ENCODE data around the gene TSHZ1. TPM values are rescaled to one million over a fixed set of nuclear protein-coding genes. Genes with fewer than 3 reads are reported as not detected.
A peak's percentile ranks its signal among the peaks of the same experiment; 100 is the strongest.

TSHZ1 gene
- total and polyA plus RNA-seq, 4 experiments from 2014 or later: 0.84 to 32.0 (median 18.3) TPM

GRCh38 chr18:75208836-75209128, 1.8 kb upstream of the TSHZ1 start:
- peak overlapping the region; percentile 91 to 96 for H3K4me3 ChIP-seq (ENCODE audit: low read length in 2 of 2)
- peak overlapping the region in 6 of 8 donors; percentile 31 to 98 (median 94) for H3K4me3 Mint-ChIP-seq
- CTCF ChIA-PET (ENCODE audit: partially characterized antibody): no interaction called here
- H3K27ac Mint-ChIP-seq: peak overlapping the region in 1 of 7 donors; percentile 99
- H3K27me3 Mint-ChIP-seq: peaks cover 0 to 2% of the 10 kb centered on the region in 2 donors
- peaks cover 61% of the 10 kb centered on the region for H3K4me1 ChIP-seq (ENCODE audit: insufficient read depth, low read length)
- H3K27me3 ChIP-seq (ENCODE audit: insufficient read depth, low read length): no peaks in the 10 kb centered on the region
- intact Hi-C loops (cut with micrococcal nuclease): loop anchor here (2.0 to 5.0 kb wide), 2 partner anchors 216 to 712 kb away; partner anchors contain the start of gene CNDP2
- H3K27ac ChIP-seq (ENCODE audit: low read depth, low read length): peak overlapping the region; percentile 80
- peaks cover 40 to 67% (median 51%) of the 10 kb centered on the region in 4 donors for H3K4me1 Mint-ChIP-seq
- peaks cover 0 to 4% (median 0%) of the 10 kb centered on the region in 8 donors for H3K9me3 Mint-ChIP-seq
- POLR2A ChIA-PET (ENCODE audit: partially characterized antibody): interaction anchor here (0.9 to 6.5 kb wide), 11 partner anchors 12 to 612 kb away, joined by 3 to 61 read pairs (median 6); partner anchors contain the start of gene ZNF407
- no peaks in the 10 kb centered on the region for H3K36me3 ChIP-seq (ENCODE audit: insufficient read depth, low read length)
- no peaks in the 10 kb centered on the region for H3K9me3 ChIP-seq (ENCODE audit: control insufficient read depth in 1 of 2, low read length in 2 of 2)
- H3K36me3 Mint-ChIP-seq: peaks cover 8 to 31% of the 10 kb centered on the region in 2 donors
- peak in 2 of 5 donors; percentile 12 to 50 for DNase-seq

- Mint-ChIP-seq H3K27ac (peak within 1 kb of the TSS; percentile 93 to 99 (median 97)), H3K36me3 (peaks cover 8 to 31% of the 10 kb centered on the region in 2 donors), H3K9me3 (peaks cover 0 to 4% (median 0%) of the 10 kb centered on the region in 8 donors), H3K4me3 (peak within 1 kb of the TSS; percentile 96 to 100 (median 100)), H3K27me3 (peaks cover 0 to 2% of the 10 kb centered on the region in 2 donors), H3K4me1 (peaks cover 46 to 73% (median 56%) of the 10 kb centered on the region in 4 donors)
- Histone ChIP-seq H3K4me3 (ENCODE audit: low read length in 2 of 2) (peak within 1 kb of the TSS; percentile 91 to 96), H3K27me3 (ENCODE audit: insufficient read depth, low read length) (no peaks in the 10 kb centered on the region), H3K9me3 (ENCODE audit: control insufficient read depth in 1 of 2, low read length in 2 of 2) (no peaks in the 10 kb centered on the region), H3K4me1 (ENCODE audit: insufficient read depth, low read length) (peaks cover 62% of the 10 kb centered on the region), H3K27ac (ENCODE audit: low read depth, low read length) (peak within 1 kb of the TSS; percentile 80), H3K36me3 (ENCODE audit: insufficient read depth, low read length) (no peaks in the 10 kb centered on the region)
- peak; percentile 78 to 89 (median 80) for DNase-seq
- intact Hi-C loops (cut with micrococcal nuclease): loop anchor here (2.0 to 5.0 kb wide), 2 partner anchors 217 to 713 kb away; partner anchors contain the start of gene CNDP2
- ChIA-PET CTCF (ENCODE audit: partially characterized antibody) (interaction anchor here (1.0 to 2.6 kb wide), 2 partner anchors 35 to 612 kb away, joined by 3 to 22 read pairs; partner anchors contain the start of gene ZNF407), POLR2A (ENCODE audit: partially characterized antibody) (interaction anchor here (0.6 to 6.5 kb wide), 14 partner anchors 12 to 613 kb away, joined by 3 to 61 read pairs (median 5); partner anchors contain the start of gene ZNF407)
Measured at GRCh38 chr18:75209129-75209950, 1.3 kb upstream of the TSHZ1 start, which contains the start of gene PTGR3. TSS of gene PTGR3 (minus strand) at chr18:75209139. CDS start at chr18:75209058, 81 bp downstream.

GRCh38 chr18:75209951-75210258, 692 bp upstream of the TSHZ1 start:
- DNase-seq: no peak
- H3K27ac ChIP-seq (ENCODE audit: low read depth, low read length): peak overlapping the region; percentile 80
- peaks cover 0 to 2% of the 10 kb centered on the region in 2 donors for H3K27me3 Mint-ChIP-seq

GRCh38 chr18:75211002-75211621, 515 bp downstream of the TSHZ1 start:
- peaks cover 48 to 77% (median 60%) of the 10 kb centered on the region in 4 donors for H3K4me1 Mint-ChIP-seq
- Histone ChIP-seq H3K36me3 (ENCODE audit: insufficient read depth, low read length) (no peaks in the 10 kb centered on the region), H3K4me1 (ENCODE audit: insufficient read depth, low read length) (peaks cover 62% of the 10 kb centered on the region), H3K27ac (ENCODE audit: low read depth, low read length) (peak overlapping the region; percentile 80), H3K9me3 (ENCODE audit: control insufficient read depth in 1 of 2, low read length in 2 of 2) (no peaks in the 10 kb centered on the region), H3K27me3 (ENCODE audit: insufficient read depth, low read length) (no peaks in the 10 kb centered on the region), H3K4me3 (ENCODE audit: low read length in 2 of 2) (peak overlapping the region; percentile 91 to 96)
- peak overlapping the region; percentile 95 to 99 (median 97) for H3K27ac Mint-ChIP-seq
- peaks cover 0 to 2% of the 10 kb centered on the region in 2 donors for H3K27me3 Mint-ChIP-seq
- CTCF ChIA-PET (ENCODE audit: partially characterized antibody): interaction anchor here (0.6 to 2.6 kb wide), 2 partner anchors 34 to 148 kb away, joined by 3 to 22 read pairs; no protein-coding TSS in a partner anchor
- peaks cover 8 to 31% of the 10 kb centered on the region in 2 donors for H3K36me3 Mint-ChIP-seq
- peaks cover 0 to 4% (median 0%) of the 10 kb centered on the region in 8 donors for H3K9me3 Mint-ChIP-seq
- intact Hi-C loops (cut with micrococcal nuclease): loop anchor here (2.0 to 10.0 kb wide), 2 partner anchors 838 to 1614 kb away; partner anchors contain the start of gene ZNF236
- POLR2A ChIA-PET (ENCODE audit: partially characterized antibody): interaction anchor here (0.7 to 6.5 kb wide), 16 partner anchors 13 to 1852 kb away, joined by 3 to 61 read pairs (median 4); partner anchors contain the start of genes SMIM21 and ZNF407
- H3K4me3 Mint-ChIP-seq: peak overlapping the region; percentile 94 to 100 (median 99)
- DNase-seq: peak; percentile 34 to 49 (median 40)

More at GRCh38 chr18:75209951-75210258, 692 bp upstream of the TSHZ1 start:
- Mint-ChIP-seq H3K9me3 (peaks cover 0 to 4% (median 0%) of the 10 kb centered on the region in 8 donors), H3K4me3 (peak overlapping the region; percentile 94 to 100 (median 99)), H3K4me1 (peaks cover 48 to 78% (median 61%) of the 10 kb centered on the region in 4 donors), H3K36me3 (peaks cover 8 to 31% of the 10 kb centered on the region in 2 donors), H3K27ac (peak overlapping the region; percentile 91 to 99 (median 97))
- peak overlapping the region; percentile 40 to 96 for H3K4me3 ChIP-seq (ENCODE audit: low read length in 2 of 2)
- ChIA-PET POLR2A (ENCODE audit: partially characterized antibody) (interaction anchor here (0.7 to 6.5 kb wide), 17 partner anchors 10 to 1853 kb away, joined by 3 to 61 read pairs (median 5); partner anchors contain the start of gene ZNF407), CTCF (ENCODE audit: partially characterized antibody) (interaction anchor here (1.0 to 2.6 kb wide), 2 partner anchors 35 to 613 kb away, joined by 3 to 22 read pairs; partner anchors contain the start of gene ZNF407)
- intact Hi-C loops (cut with micrococcal nuclease): loop anchor here (1.0 to 10.0 kb wide), 8 partner anchors 37 to 1615 kb away; partner anchors contain the start of genes CNDP2, TIMM21 and ZNF236
- peaks cover 62% of the 10 kb centered on the region for H3K4me1 ChIP-seq (ENCODE audit: insufficient read depth, low read length)
- no peaks in the 10 kb centered on the region for H3K27me3 ChIP-seq (ENCODE audit: insufficient read depth, low read length)
- no peaks in the 10 kb centered on the region for H3K9me3 ChIP-seq (ENCODE audit: control insufficient read depth in 1 of 2, low read length in 2 of 2)
- no peaks in the 10 kb centered on the region for H3K36me3 ChIP-seq (ENCODE audit: insufficient read depth, low read length)

GRCh38 chr18:75211626-75211952, 992 bp downstream of the TSHZ1 start:
- H3K36me3 ChIP-seq (ENCODE audit: insufficient read depth, low read length): no peaks in the 10 kb centered on the region
- ChIA-PET POLR2A (ENCODE audit: partially characterized antibody) (interaction anchor here (1.5 to 6.5 kb wide), 3 partner anchors 32 to 141 kb away, joined by 3 to 61 read pairs (median 38); no protein-coding TSS in a partner anchor), CTCF (ENCODE audit: partially characterized antibody) (interaction anchor here (2.6 kb wide), 1 partner anchor 33 kb away, joined by 22 read pairs; no protein-coding TSS in a partner anchor)
- Mint-ChIP-seq H3K27ac (no peak overlapping the region), H3K27me3 (peaks cover 0 to 2% of the 10 kb centered on the region in 2 donors), H3K4me3 (peak overlapping the region in 1 of 8 donors; percentile 91), H3K4me1 (peaks cover 50 to 77% (median 61%) of the 10 kb centered on the region in 4 donors), H3K36me3 (peaks cover 8 to 31% of the 10 kb centered on the region in 2 donors), H3K9me3 (peaks cover 0 to 4% (median 0%) of the 10 kb centered on the region in 8 donors)
- H3K4me3 ChIP-seq (ENCODE audit: low read length in 2 of 2): peak overlapping the region in 1 of 2 donors; percentile 42
- no peaks in the 10 kb centered on the region for H3K9me3 ChIP-seq (ENCODE audit: control insufficient read depth in 1 of 2, low read length in 2 of 2)
- DNase-seq: peak in 1 of 5 donors; percentile 22
- peak overlapping the region; percentile 31 for H3K27ac ChIP-seq (ENCODE audit: low read depth, low read length)
- no peaks in the 10 kb centered on the region for H3K27me3 ChIP-seq (ENCODE audit: insufficient read depth, low read length)
- intact Hi-C loops (cut with micrococcal nuclease): loop anchor here (2.0 to 10.0 kb wide), 2 partner anchors 839 to 1613 kb away; partner anchors contain the start of gene ZNF236
- peaks cover 62% of the 10 kb centered on the region for H3K4me1 ChIP-seq (ENCODE audit: insufficient read depth, low read length)

GRCh38 chr18:75211953-75212750, 1.6 kb downstream of the TSHZ1 start:
- peak overlapping the region; percentile 31 for H3K27ac ChIP-seq (ENCODE audit: low read depth, low read length)
- intact Hi-C loops (cut with micrococcal nuclease): loop anchor here (2.0 to 10.0 kb wide), 2 partner anchors 839 to 1613 kb away; partner anchors contain the start of gene ZNF236
- H3K4me3 Mint-ChIP-seq: peak overlapping the region; percentile 81 to 91 (median 90)
- peak in 4 of 5 donors; percentile 19 to 40 (median 26) for DNase-seq
- H3K27me3 Mint-ChIP-seq: peaks cover 0 to 2% of the 10 kb centered on the region in 2 donors
- H3K27me3 ChIP-seq (ENCODE audit: insufficient read depth, low read length): no peaks in the 10 kb centered on the region
- ChIA-PET POLR2A (ENCODE audit: partially characterized antibody) (interaction anchor here (1.0 to 6.5 kb wide), 6 partner anchors 9 to 615 kb away, joined by 3 to 61 read pairs (median 4); partner anchors contain the start of gene ZNF407), CTCF (ENCODE audit: partially characterized antibody) (interaction anchor here (1.4 to 1.9 kb wide), 3 partner anchors 9 to 32 kb away, joined by 4 to 5 read pairs (median 4); no protein-coding TSS in a partner anchor)
- peaks cover 0 to 4% (median 0%) of the 10 kb centered on the region in 8 donors for H3K9me3 Mint-ChIP-seq
- H3K27ac Mint-ChIP-seq: peak overlapping the region; percentile 26 to 95 (median 91)
- H3K9me3 ChIP-seq (ENCODE audit: control insufficient read depth in 1 of 2, low read length in 2 of 2): no peaks in the 10 kb centered on the region
- peak overlapping the region in 1 of 2 donors; percentile 42 for H3K4me3 ChIP-seq (ENCODE audit: low read length in 2 of 2)
- peaks cover 50 to 77% (median 62%) of the 10 kb centered on the region in 4 donors for H3K4me1 Mint-ChIP-seq
- H3K4me1 ChIP-seq (ENCODE audit: insufficient read depth, low read length): peaks cover 61% of the 10 kb centered on the region
- no peaks in the 10 kb centered on the region for H3K36me3 ChIP-seq (ENCODE audit: insufficient read depth, low read length)
- peaks cover 8 to 31% of the 10 kb centered on the region in 2 donors for H3K36me3 Mint-ChIP-seq
